CD4-positive, alpha-beta T cell treated with Interleukin-15 for 4 hours (primary cell): ENCODE measurements around the gene PSMC4.

Experiments
- DNase-seq: peaks from one replicate; pipeline ENCODE4 v3.0.0-alpha.2; 2020; ENCODE audit warnings: low spot score

The PSMC4 gene

GRCh38 chr19:39993605-39994004, 22.6 kb downstream of the PSMC4 start:
- DNase-seq, result no peak

DNA sequence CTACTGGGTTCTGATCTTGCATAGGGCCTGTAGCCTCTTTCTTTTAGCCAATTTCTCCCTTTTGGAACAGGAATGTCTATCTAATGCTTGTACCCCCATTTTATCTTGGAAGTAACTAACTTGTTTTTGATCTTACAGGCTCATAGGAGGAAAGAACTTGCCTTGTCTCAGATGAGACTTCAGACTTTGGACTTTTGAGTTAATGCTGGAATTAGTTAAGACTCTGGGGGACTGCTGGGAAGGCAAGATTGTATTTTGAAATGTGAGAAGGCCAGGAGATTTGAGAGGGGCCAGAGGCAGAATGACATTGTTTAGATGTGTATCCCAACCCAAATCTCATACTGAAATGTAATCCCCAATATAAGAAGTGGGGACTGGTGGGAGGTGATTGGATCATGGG, 23.4 kb downstream of the PSMC4 start:
- DNase-seq, result no peak

- DNase-seq, result no peak
Observed at GRCh38 chr19:39995794-39996193, 24.8 kb downstream of the PSMC4 start.

GRCh38 chr19:39996218-39996810, 25.3 kb downstream of the PSMC4 start:
- DNase-seq, result peak; percentile 50

- DNase-seq, result peak; percentile 93
Observed at GRCh38 chr19:39996811-39997637, 26.1 kb downstream of the PSMC4 start, which contains the start of gene ZNF546. Gene ZNF546 (plus strand): TSS chr19:39997060. CDS start chr19:39998327, 1,267 bp downstream.

DNA sequence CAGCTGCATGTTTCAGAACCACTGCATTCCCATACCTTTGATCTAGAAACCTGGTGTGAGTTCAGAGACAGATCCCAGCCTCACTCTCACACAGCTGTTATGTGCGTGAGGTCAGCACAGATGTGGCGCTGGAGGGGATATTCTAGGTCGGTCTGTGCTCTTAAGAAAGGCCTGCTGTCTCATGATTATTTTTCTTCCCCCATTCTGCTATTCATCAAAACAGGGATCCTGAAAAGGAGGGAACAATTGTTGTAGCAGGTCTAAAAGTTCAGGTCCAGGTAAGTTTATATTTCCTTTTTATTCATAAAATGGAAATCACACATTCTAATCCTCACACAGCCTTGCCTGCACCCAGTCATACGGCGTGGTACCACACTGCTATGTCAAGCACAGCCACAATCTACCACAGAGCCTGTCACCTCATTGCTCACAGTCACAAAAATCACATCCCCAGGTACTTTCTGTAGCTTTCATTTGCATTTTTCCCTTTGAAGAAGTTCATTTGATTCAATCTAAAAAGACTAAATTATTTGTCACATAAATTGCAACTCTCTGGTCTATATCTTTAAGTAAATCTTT, 26.8 kb downstream of the PSMC4 start:
- DNase-seq, result peak; percentile 2

DNA sequence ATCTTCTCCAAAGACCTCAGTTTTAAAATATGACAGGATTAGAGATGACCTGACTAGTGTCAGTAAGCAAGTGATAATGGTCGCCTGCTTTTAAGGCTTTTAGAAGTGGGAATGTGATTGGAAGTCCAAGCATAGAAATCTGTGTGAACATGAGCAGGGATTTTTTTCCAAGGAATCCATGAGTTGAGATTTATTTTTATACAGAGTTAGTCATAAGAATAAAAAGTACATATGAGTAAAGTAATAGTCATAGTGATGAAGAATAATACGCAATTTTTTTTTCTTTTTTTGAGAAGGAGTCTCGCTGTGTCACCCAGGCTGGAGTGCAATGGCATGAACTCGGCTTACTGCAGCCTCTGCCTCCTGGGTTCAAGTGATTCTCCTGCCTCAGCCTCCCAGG, 27.5 kb downstream of the PSMC4 start:
- DNase-seq, result no peak

- no peak for DNase-seq
Observed at GRCh38 chr19:40005691-40006272, 34.8 kb downstream of the PSMC4 start.

DNA sequence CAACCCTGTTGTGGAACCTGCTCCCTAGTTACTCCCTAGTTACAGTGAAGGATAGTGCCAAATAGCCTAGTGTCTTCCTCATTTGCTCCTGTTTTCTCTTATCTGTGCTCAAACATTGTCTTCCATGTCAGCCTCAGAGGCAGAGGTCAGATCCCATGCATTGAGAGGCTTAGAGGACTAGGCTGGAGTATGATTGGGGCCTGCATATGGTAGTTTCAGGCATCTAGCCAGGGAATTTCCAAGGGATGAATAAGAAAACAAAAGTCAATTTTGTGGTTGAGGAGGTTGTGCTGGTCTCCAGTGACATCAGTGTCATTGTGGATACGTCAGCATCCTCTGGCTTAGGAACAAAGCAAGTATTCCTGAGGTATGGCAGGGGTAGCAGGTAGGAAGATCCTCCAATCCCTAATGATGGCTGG, 35.3 kb downstream of the PSMC4 start:
- no peak for DNase-seq

DNA sequence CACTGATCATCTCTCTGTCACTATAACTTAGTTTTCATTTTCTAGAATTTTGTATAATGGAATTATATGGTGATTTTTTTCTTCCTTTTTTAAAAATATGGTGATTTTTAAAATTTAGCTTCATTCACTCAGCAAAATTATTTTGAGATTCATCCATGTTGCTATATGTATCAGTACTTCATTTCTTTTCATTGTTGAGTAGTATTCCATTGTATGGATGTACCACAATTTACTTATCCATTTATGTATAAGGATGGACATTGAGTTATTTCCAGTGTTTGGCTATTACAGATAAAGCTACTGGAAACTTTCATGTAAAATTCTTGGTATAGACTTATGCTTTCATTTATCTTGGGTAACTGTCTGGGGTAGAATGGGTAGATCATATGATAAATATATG, 38.7 kb downstream of the PSMC4 start:
- DNase-seq, result no peak

DNA sequence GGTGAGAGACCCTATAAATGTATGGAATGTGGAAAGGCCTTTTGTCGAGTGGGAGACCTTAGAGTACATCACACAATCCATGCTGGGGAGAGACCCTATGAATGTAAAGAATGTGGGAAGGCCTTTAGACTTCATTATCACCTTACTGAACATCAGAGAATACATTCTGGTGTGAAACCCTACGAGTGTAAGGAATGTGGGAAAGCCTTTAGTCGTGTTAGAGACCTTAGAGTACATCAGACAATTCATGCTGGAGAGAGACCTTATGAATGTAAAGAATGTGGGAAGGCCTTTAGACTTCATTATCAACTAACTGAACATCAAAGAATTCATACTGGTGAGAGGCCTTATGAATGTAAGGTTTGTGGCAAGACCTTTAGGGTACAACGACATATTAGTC, 43.0 kb downstream of the PSMC4 start:
- no peak for DNase-seq

DNA sequence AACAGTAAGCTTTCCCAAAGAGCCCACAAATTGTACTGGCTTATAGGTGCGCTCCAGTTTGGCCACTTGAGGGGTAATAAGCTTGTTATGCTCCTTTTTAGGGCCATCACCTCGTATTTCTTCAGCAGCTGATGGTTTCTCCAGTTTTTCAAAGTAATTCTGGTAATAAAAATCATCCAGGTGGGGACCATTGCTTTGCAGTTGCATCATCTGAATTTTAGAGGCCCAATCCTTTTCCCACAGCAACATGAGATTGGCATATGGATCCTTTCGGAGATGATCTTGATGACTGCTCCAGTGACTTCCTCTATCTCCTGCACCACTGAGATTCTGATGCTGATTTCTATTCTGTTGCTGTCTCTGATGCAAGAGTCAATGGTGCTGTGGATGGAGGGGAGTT, 53.0 kb downstream of the PSMC4 start:
- DNase-seq, result no peak

DNA sequence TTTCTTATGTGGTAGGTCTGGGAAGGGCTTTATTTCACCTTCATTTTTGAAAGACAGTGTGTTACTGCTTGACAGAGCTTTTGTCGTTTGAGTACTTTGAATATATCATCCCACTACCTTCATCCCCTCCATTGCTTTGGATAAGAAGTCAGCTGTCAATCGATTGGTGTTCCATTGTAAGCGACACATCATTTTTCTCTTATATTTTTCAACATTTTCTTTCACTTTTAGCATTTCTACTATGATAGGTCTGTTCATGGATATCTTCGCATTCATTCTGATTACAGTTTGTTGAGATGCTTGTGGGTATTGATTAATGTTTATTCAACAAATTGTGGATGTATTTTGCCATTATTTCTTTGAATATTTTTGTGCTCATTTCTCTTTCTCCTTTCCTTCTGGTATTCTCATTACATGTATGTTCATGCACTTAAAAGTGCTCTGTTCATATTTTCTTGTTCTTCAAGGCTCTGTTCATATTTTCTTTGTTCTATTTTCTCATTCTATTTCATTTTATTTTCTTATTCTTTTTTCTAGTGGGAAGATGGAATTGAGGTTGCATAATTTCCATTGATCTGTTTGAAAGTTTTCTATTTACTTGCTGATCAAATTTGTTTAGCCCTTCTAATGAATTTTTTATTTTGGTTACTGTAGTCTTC, 55.1 kb downstream of the PSMC4 start:
- DNase-seq, result no peak

- DNase-seq, result no peak
Observed at GRCh38 chr19:40026597-40026970, 55.6 kb downstream of the PSMC4 start.
